ENCODE results near the gene TIMM17A.
A peak's percentile ranks its signal among the peaks of the same experiment; 100 is the strongest.

Gene TIMM17A

GRCh38 chr1:201983380-201983805, 28.1 kb downstream of the TIMM17A start:
- H3K4me3 ChIP-seq (ENCODE audit: low read length) = peak overlapping the region; percentile 67
- no peak for TF ChIP-seq CTCF (conservative IDR thresholded peaks at IDR 0.05; ENCODE audit: low read depth, low read length)
- DNase-seq (ENCODE audit: low read depth) = no peak

GRCh38 chr1:201984446-201984845, 29.1 kb downstream of the TIMM17A start:
- DNase-seq (ENCODE audit: low read depth) = no peak
- no peak overlapping the region for H3K4me3 ChIP-seq (ENCODE audit: low read length)
- TF ChIP-seq CTCF (conservative IDR thresholded peaks at IDR 0.05; ENCODE audit: low read depth, low read length) = no peak

- no peak for TF ChIP-seq CTCF (conservative IDR thresholded peaks at IDR 0.05; ENCODE audit: low read depth, low read length)
- no peak overlapping the region for H3K4me3 ChIP-seq (ENCODE audit: low read length)
- no peak for DNase-seq (ENCODE audit: low read depth)
Measured at GRCh38 chr1:201985355-201985754, 30.1 kb downstream of the TIMM17A start.

- TF ChIP-seq CTCF (conservative IDR thresholded peaks at IDR 0.05; ENCODE audit: low read depth, low read length) = no peak
- no peak for DNase-seq (ENCODE audit: low read depth)
- no peak overlapping the region for H3K4me3 ChIP-seq (ENCODE audit: low read length)
Measured at GRCh38 chr1:201988601-201989000, 33.3 kb downstream of the TIMM17A start.

GRCh38 chr1:201989354-201990128, 34.2 kb downstream of the TIMM17A start:
- no peak overlapping the region for H3K4me3 ChIP-seq (ENCODE audit: low read length)
- TF ChIP-seq CTCF (conservative IDR thresholded peaks at IDR 0.05; ENCODE audit: low read depth, low read length) = no peak

GRCh38 chr1:201990427-201990826, 35.1 kb downstream of the TIMM17A start:
- no peak overlapping the region for H3K4me3 ChIP-seq (ENCODE audit: low read length)
- DNase-seq (ENCODE audit: low read depth) = no peak
- no peak for TF ChIP-seq CTCF (conservative IDR thresholded peaks at IDR 0.05; ENCODE audit: low read depth, low read length)

More at GRCh38 chr1:201989354-201990128, 34.2 kb downstream of the TIMM17A start:
- no peak for DNase-seq (ENCODE audit: low read depth)

- no peak for DNase-seq (ENCODE audit: low read depth)
- TF ChIP-seq CTCF (conservative IDR thresholded peaks at IDR 0.05; ENCODE audit: low read depth, low read length) = peak; percentile 90
- H3K4me3 ChIP-seq (ENCODE audit: low read length) = no peak overlapping the region
Measured at GRCh38 chr1:201999625-202000238, 44.4 kb downstream of the TIMM17A start.

Data from retinal pigment epithelial cell (primary cell).